Subcutaneous abdominal adipose tissue (tissue), 5 donors: ENCODE measurements around the gene GOLGA7B.

ENCODE experiments used
- H3K27ac ChIP-seq: one replicate; pipeline ENCODE4 v1.7.0; 2013; ENCODE audit warnings: low read depth, mild to moderate bottlenecking, inconsistent platforms, low read length, moderate library complexity
- H3K27me3 ChIP-seq, 5 donors: one replicate each; pipeline ENCODE4 v1.7.0; 2013; ENCODE audit warnings: low read length in 5 of 5, inconsistent platforms in 1 of 5; ENCODE audit not compliant: control insufficient read depth in 5 of 5, insufficient read depth in 4 of 5
- H3K36me3 ChIP-seq, 5 donors: one replicate each; pipeline ENCODE4 v1.7.0; 2013; ENCODE audit warnings: low read length in 5 of 5; ENCODE audit not compliant: control insufficient read depth in 5 of 5, insufficient read depth in 5 of 5
- H3K4me1 ChIP-seq, 5 donors: one replicate each; pipeline ENCODE4 v1.7.0; 2013; ENCODE audit warnings: low read length in 5 of 5, mild to moderate bottlenecking in 3 of 5, moderate library complexity in 1 of 5; ENCODE audit not compliant: control insufficient read depth in 5 of 5, insufficient read depth in 5 of 5
- H3K4me3 ChIP-seq, 5 donors: one replicate each; pipeline ENCODE4 v1.7.0; 2013; ENCODE audit warnings: low read length in 5 of 5, low read depth in 1 of 5
- H3K9ac ChIP-seq, 5 donors: one replicate each; pipeline ENCODE4 v1.7.0; 2013; ENCODE audit warnings: low read length in 5 of 5, mild to moderate bottlenecking in 4 of 5, moderate library complexity in 3 of 5
- H3K9me3 ChIP-seq, 5 donors: one replicate each; pipeline ENCODE4 v1.7.0; 2013; ENCODE audit warnings: low read length in 5 of 5; ENCODE audit not compliant: control insufficient read depth in 5 of 5
- donor health status: healthy.
- donor health status: healthy.
- donor health status: healthy.
- donor health status: healthy.
- donor health status: healthy.

GOLGA7B gene

GRCh38 chr10:97898429-97898828 is 48.8 kb downstream of the GOLGA7B start:
- Histone ChIP-seq H3K9ac (no peak overlapping the region), H3K4me3 (no peak overlapping the region), H3K4me1 (peaks cover 0 to 27% (median 5%) of the 10 kb centered on the region in 5 donors), H3K9me3 (no peaks in the 10 kb centered on the region), H3K27ac (no peak overlapping the region), H3K36me3 (no peaks in the 10 kb centered on the region), H3K27me3 (peaks cover 5 to 27% (median 12%) of the 10 kb centered on the region in 5 donors)

- no peak overlapping the region for H3K27ac ChIP-seq
- no peak overlapping the region for H3K9ac ChIP-seq
- H3K9me3 ChIP-seq = no peaks in the 10 kb centered on the region
- H3K4me3 ChIP-seq = no peak overlapping the region
- H3K27me3 ChIP-seq = peaks cover 7 to 38% (median 20%) of the 10 kb centered on the region in 5 donors
- peaks cover 0 to 15% (median 5%) of the 10 kb centered on the region in 5 donors for H3K4me1 ChIP-seq
- H3K36me3 ChIP-seq = no peaks in the 10 kb centered on the region
These were observed 51.7 kb downstream of the GOLGA7B start for GRCh38 chr10:97901381-97901780.

GRCh38 chr10:97903128-97904017 is 53.7 kb downstream of the GOLGA7B start:
- Histone ChIP-seq H3K9ac (no peak overlapping the region), H3K27me3 (peaks cover 12 to 34% (median 22%) of the 10 kb centered on the region in 5 donors), H3K27ac (no peak overlapping the region)

GRCh38 chr10:97904018-97904381 is 54.4 kb downstream of the GOLGA7B start:
- no peak overlapping the region for H3K9ac ChIP-seq
- H3K36me3 ChIP-seq = no peaks in the 10 kb centered on the region
- no peak overlapping the region for H3K27ac ChIP-seq
- H3K27me3 ChIP-seq = peaks cover 11 to 34% (median 22%) of the 10 kb centered on the region in 5 donors
- H3K4me1 ChIP-seq = no peaks in the 10 kb centered on the region
- no peaks in the 10 kb centered on the region for H3K9me3 ChIP-seq
- H3K4me3 ChIP-seq = no peak overlapping the region

More at GRCh38 chr10:97903128-97904017, 53.7 kb downstream of the GOLGA7B start:
- Histone ChIP-seq H3K4me3 (no peak overlapping the region), H3K36me3 (no peaks in the 10 kb centered on the region), H3K4me1 (peaks cover 0 to 4% (median 2%) of the 10 kb centered on the region in 5 donors), H3K9me3 (no peaks in the 10 kb centered on the region)

GRCh38 chr10:97904576-97904975 is 54.9 kb downstream of the GOLGA7B start:
- Histone ChIP-seq H3K9me3 (no peaks in the 10 kb centered on the region), H3K27ac (no peak overlapping the region), H3K36me3 (no peaks in the 10 kb centered on the region), H3K4me3 (no peak overlapping the region), H3K9ac (no peak overlapping the region), H3K4me1 (no peaks in the 10 kb centered on the region), H3K27me3 (peaks cover 10 to 34% (median 21%) of the 10 kb centered on the region in 5 donors)

GRCh38 chr10:97905276-97905675 is 55.6 kb downstream of the GOLGA7B start:
- Histone ChIP-seq H3K27ac (no peak overlapping the region), H3K4me3 (no peak overlapping the region), H3K36me3 (no peaks in the 10 kb centered on the region), H3K9me3 (no peaks in the 10 kb centered on the region), H3K27me3 (peaks cover 10 to 34% (median 21%) of the 10 kb centered on the region in 5 donors), H3K4me1 (no peaks in the 10 kb centered on the region), H3K9ac (no peak overlapping the region)

- Histone ChIP-seq H3K4me1 (no peaks in the 10 kb centered on the region), H3K4me3 (no peak overlapping the region), H3K9me3 (no peaks in the 10 kb centered on the region), H3K9ac (no peak overlapping the region), H3K27ac (no peak overlapping the region), H3K36me3 (no peaks in the 10 kb centered on the region), H3K27me3 (peaks cover 7 to 29% (median 15%) of the 10 kb centered on the region in 5 donors)
These were observed 57.6 kb downstream of the GOLGA7B start for GRCh38 chr10:97907211-97907610.

GRCh38 chr10:97907830-97908229 is 58.2 kb downstream of the GOLGA7B start:
- Histone ChIP-seq H3K4me3 (no peak overlapping the region), H3K9ac (no peak overlapping the region), H3K36me3 (no peaks in the 10 kb centered on the region), H3K27me3 (peaks cover 7 to 29% (median 15%) of the 10 kb centered on the region in 5 donors), H3K4me1 (no peaks in the 10 kb centered on the region), H3K27ac (no peak overlapping the region), H3K9me3 (no peaks in the 10 kb centered on the region)

GRCh38 chr10:97910661-97911060 is 61.0 kb downstream of the GOLGA7B start:
- H3K27me3 ChIP-seq = peaks cover 7 to 16% (median 14%) of the 10 kb centered on the region in 5 donors
- H3K9me3 ChIP-seq = no peaks in the 10 kb centered on the region
- H3K4me3 ChIP-seq = no peak overlapping the region
- no peaks in the 10 kb centered on the region for H3K36me3 ChIP-seq
- peaks cover 0 to 7% (median 7%) of the 10 kb centered on the region in 5 donors for H3K4me1 ChIP-seq
- H3K9ac ChIP-seq = no peak overlapping the region
- no peak overlapping the region for H3K27ac ChIP-seq

- no peaks in the 10 kb centered on the region for H3K36me3 ChIP-seq
- H3K27me3 ChIP-seq = peaks cover 7 to 13% (median 9%) of the 10 kb centered on the region in 5 donors
- no peak overlapping the region for H3K9ac ChIP-seq
- peaks cover 0 to 11% (median 9%) of the 10 kb centered on the region in 5 donors for H3K4me1 ChIP-seq
- H3K27ac ChIP-seq = no peak overlapping the region
- H3K9me3 ChIP-seq = no peaks in the 10 kb centered on the region
- no peak overlapping the region for H3K4me3 ChIP-seq
These were observed 61.6 kb downstream of the GOLGA7B start for GRCh38 chr10:97911217-97911616.
